CD4-positive, alpha-beta T cell (primary cell): ENCODE results near the gene PARP1. TPM values are rescaled to one million over a fixed set of nuclear protein-coding genes. Genes with fewer than 3 reads are reported as not detected.
A peak's percentile ranks its signal among the peaks of the same experiment; 100 is the strongest.

Experiments used
- ATAC-seq: fragments of 200-7000 bp; cut with Tn5 transposase; one replicate; pipeline ENCODE4 v1.10.0; 2022; ENCODE audit warnings: mild to moderate bottlenecking; ENCODE audit not compliant: poor library complexity
- CTCF ChIA-PET: fragments of 350-600 bp; sonication (Branson Sonifier 250); formaldehyde crosslinking; loops from one replicate; lab custom pipeline; 2021; ENCODE audit warnings: antibody characterized with exemption, inconsistent platforms; lab: Charles Lee
- POLR2A ChIA-PET: fragments of 350-600 bp; sonication (Branson Sonifier 250); formaldehyde crosslinking; loops from one replicate; lab custom pipeline; 2021; ENCODE audit warnings: antibody characterized with exemption, inconsistent platforms; lab: Charles Lee
- DNase-seq, 14 experiments: peaks; one replicate each; pipeline ENCODE4 v3.0.0-alpha.2; 2013 to 2020; ENCODE audit warnings: mixed read lengths in 2 of 14
- H3K27ac ChIP-seq, 2 donors: one replicate each; pipeline versions ENCODE4 v1.5.1 to v1.7.0; 2013; ENCODE audit warnings: low read length in 2 of 2, low read depth in 1 of 2, mild to moderate bottlenecking in 1 of 2
- H3K27me3 ChIP-seq, 2 experiments: 1 replicate in 1 of 2; 2 replicates in 1 of 2; pipeline versions ENCODE4 v1.6.1 to v1.7.0; 2013; ENCODE audit warnings: low read length in 2 of 2, control low read depth in 1 of 2, mild to moderate bottlenecking in 1 of 2, moderate library complexity in 1 of 2; ENCODE audit not compliant: insufficient read depth in 2 of 2, control insufficient read depth in 1 of 2
- H3K36me3 ChIP-seq: one replicate; pipeline ENCODE4 v1.6.1; 2013; ENCODE audit warnings: low read length, control low read depth; ENCODE audit not compliant: insufficient read depth
- H3K4me1 ChIP-seq: one replicate; pipeline ENCODE4 v1.6.1; 2013; ENCODE audit warnings: low read length, control low read depth; ENCODE audit not compliant: insufficient read depth
- H3K4me3 ChIP-seq: one replicate; pipeline ENCODE4 v1.5.1; 2013; ENCODE audit warnings: mild to moderate bottlenecking, low read length, moderate library complexity
- H3K9me3 ChIP-seq, 2 experiments: 1 replicate in 1 of 2; 2 replicates in 1 of 2; pipeline versions ENCODE4 v1.6.1 to v1.7.0; 2013; ENCODE audit warnings: low read length in 2 of 2, mild to moderate bottlenecking in 2 of 2, control low read depth in 1 of 2, moderate library complexity in 1 of 2; ENCODE audit not compliant: control insufficient read depth in 1 of 2, insufficient read depth in 1 of 2
- H3K27ac Mint-ChIP-seq: one replicate; pipeline ENCODE4 v1.8.0; 2020; ENCODE audit warnings: mixed read lengths
- H3K27me3 Mint-ChIP-seq: one replicate; pipeline ENCODE4 v1.8.0; 2021; ENCODE audit warnings: mixed read lengths
- H3K36me3 Mint-ChIP-seq: one replicate; pipeline ENCODE4 v1.8.0; 2021; ENCODE audit warnings: low read depth, mixed read lengths
- H3K4me1 Mint-ChIP-seq: one replicate; pipeline ENCODE4 v1.8.0; 2021; ENCODE audit warnings: low read depth, mixed read lengths
- H3K4me3 Mint-ChIP-seq: one replicate; pipeline ENCODE4 v1.8.0; 2020; ENCODE audit warnings: mild to moderate bottlenecking, mixed read lengths
- H3K9me3 Mint-ChIP-seq: one replicate; pipeline ENCODE4 v1.8.0; 2020; ENCODE audit warnings: mixed read lengths
- CTCF ChIP-seq: fragments of 200-600 bp; IDR thresholded peaks from one replicate; pipeline ENCODE4 v1.8.0; 2022; ENCODE audit warnings: antibody characterized with exemption, mild to moderate bottlenecking
- intact Hi-C, 2 experiments: fragments of 100-400 bp; cut with DNase I in 1 of 2; cut with micrococcal nuclease in 1 of 2; formaldehyde crosslinking; loops; one replicate each; pipeline versions ENCODE4 v1.15.1 to v1.9.0; 2023 to 2025; cut with DNase I, micrococcal nuclease
- total RNA-seq, 174 experiments: library from RNA in 2 of 174; stranded (reverse) in 2 of 174; gene quantifications; one replicate each; pipeline ENCODE4 v1.2.3 and lab custom pipeline; 2021 to 2026

The PARP1 gene
- total RNA-seq, 2 experiments from 2014 or later, result 59.3 to 63.6 TPM

- CTCF ChIA-PET, result interaction anchor here (1.0 to 2.9 kb wide), 3 partner anchors 12 to 38 kb away, joined by 4 to 12 read pairs (median 5); no protein-coding TSS in a partner anchor
- Mint-ChIP-seq H3K27ac (peak overlapping the region; percentile 80), H3K36me3 (no peaks in the 10 kb centered on the region), H3K4me1 (peaks cover 35% of the 10 kb centered on the region), H3K27me3 (no peaks in the 10 kb centered on the region), H3K9me3 (no peaks in the 10 kb centered on the region), H3K4me3 (peak overlapping the region; percentile 42)
- Histone ChIP-seq H3K27ac (peak overlapping the region in 1 of 2 donors; percentile 10), H3K4me3 (no peak overlapping the region), H3K36me3 (no peaks in the 10 kb centered on the region), H3K4me1 (peaks cover 32% of the 10 kb centered on the region), H3K27me3 (no peaks in the 10 kb centered on the region), H3K9me3 (no peaks in the 10 kb centered on the region)
- intact Hi-C loops, result loop anchor here in 1 of 2 experiments (1.0 to 5.0 kb wide), 2 partner anchors 20 to 38 kb away; partner anchors contain the start of gene PARP1
- DNase-seq (peak; percentile 37 to 89 (median 60)), ATAC-seq (peak; percentile 99)
- POLR2A ChIA-PET, result interaction anchor here (0.7 to 2.0 kb wide), 9 partner anchors 9 to 40 kb away, joined by 3 to 40 read pairs (median 4); partner anchors contain the start of gene PARP1
- TF ChIP-seq CTCF, result peak; percentile 45
These were observed 37.0 kb upstream of the PARP1 start for GRCh38 chr1:226444901-226445300.

- Mint-ChIP-seq H3K4me3 (peak overlapping the region; percentile 43), H3K27ac (peak overlapping the region; percentile 77), H3K9me3 (no peaks in the 10 kb centered on the region), H3K36me3 (no peaks in the 10 kb centered on the region), H3K4me1 (peaks cover 35% of the 10 kb centered on the region), H3K27me3 (no peaks in the 10 kb centered on the region)
- intact Hi-C loops, result loop anchor here in 1 of 2 experiments (5.0 kb wide), 1 partner anchor 36 kb away; the partner anchor contains the start of gene PARP1
- Histone ChIP-seq H3K27me3 (no peaks in the 10 kb centered on the region), H3K27ac (no peak overlapping the region), H3K9me3 (no peaks in the 10 kb centered on the region), H3K36me3 (no peaks in the 10 kb centered on the region), H3K4me3 (no peak overlapping the region), H3K4me1 (peaks cover 32% of the 10 kb centered on the region)
- ATAC-seq, result no peak
- CTCF ChIA-PET, result interaction anchor here (1.4 kb wide), 1 partner anchor 14 kb away, joined by 3 read pairs; no protein-coding TSS in a partner anchor
- TF ChIP-seq CTCF, result no peak
- POLR2A ChIA-PET, result interaction anchor here (1.4 to 2.0 kb wide), 3 partner anchors 14 to 36 kb away, joined by 3 to 40 read pairs (median 25); partner anchors contain the start of gene PARP1
- DNase-seq, result peak in 1 of 14 experiments; percentile 11
These were observed 35.5 kb upstream of the PARP1 start for GRCh38 chr1:226443439-226443838.

GRCh38 chr1:226443033-226443432 is 35.1 kb upstream of the PARP1 start:
- Histone ChIP-seq H3K27me3 (no peaks in the 10 kb centered on the region), H3K4me3 (no peak overlapping the region), H3K4me1 (peaks cover 32% of the 10 kb centered on the region), H3K9me3 (no peaks in the 10 kb centered on the region), H3K27ac (no peak overlapping the region), H3K36me3 (no peaks in the 10 kb centered on the region)
- TF ChIP-seq CTCF, result no peak
- Mint-ChIP-seq H3K36me3 (no peaks in the 10 kb centered on the region), H3K4me3 (no peak overlapping the region), H3K27me3 (no peaks in the 10 kb centered on the region), H3K9me3 (no peaks in the 10 kb centered on the region), H3K27ac (no peak overlapping the region), H3K4me1 (peaks cover 35% of the 10 kb centered on the region)
- CTCF ChIA-PET, result interaction anchor here (1.4 kb wide), 1 partner anchor 14 kb away, joined by 3 read pairs; no protein-coding TSS in a partner anchor
- no peak for ATAC-seq
- POLR2A ChIA-PET, result no interaction called here
- no peak for DNase-seq
- intact Hi-C loops, result loop anchor here in 1 of 2 experiments (5.0 kb wide), 1 partner anchor 36 kb away; the partner anchor contains the start of gene PARP1
